Lung (tissue), 12 donors: ENCODE measurements around the gene FER1L5. TPM values are rescaled to one million over a fixed set of nuclear protein-coding genes. Genes with fewer than 3 reads are reported as not detected.
"Not testable (repeated sequence)": the region's sequence is repeated elsewhere in the genome, so short reads cannot be mapped to it uniquely, and the experiment has no call there.

Experiments used
- ATAC-seq: fragments of 200-7000 bp; cut with Tn5 transposase; one replicate; pipeline ENCODE4 v1.9.1; 2020; ENCODE audit warnings: moderate number of reproducible peaks; ENCODE audit not compliant: insufficient read depth, low FRiP score
- DNase-seq, 3 donors: peaks; one replicate each; pipeline ENCODE4 v3.0.0-alpha.2; 2013 to 2017
- H3K27ac ChIP-seq, 2 donors: one replicate each; pipeline ENCODE4 v1.5.1; 2013; ENCODE audit warnings: mild to moderate bottlenecking in 2 of 2, moderate library complexity in 2 of 2, control low read depth in 1 of 2, inconsistent platforms in 1 of 2, low read depth in 1 of 2, low read length in 1 of 2
- H3K27me3 ChIP-seq, 3 donors: one replicate each; pipeline ENCODE4 v1.5.1; 2013; ENCODE audit warnings: low read length in 2 of 3; ENCODE audit not compliant: control insufficient read depth in 3 of 3, insufficient read depth in 3 of 3
- H3K36me3 ChIP-seq, 4 donors: one replicate each; pipeline ENCODE4 v1.5.1; 2013; ENCODE audit warnings: low read length in 4 of 4, mild to moderate bottlenecking in 1 of 4, moderate library complexity in 1 of 4; ENCODE audit not compliant: control insufficient read depth in 4 of 4, insufficient read depth in 4 of 4
- H3K4me1 ChIP-seq, 5 donors: one replicate each; pipeline ENCODE4 v1.5.1; 2013; ENCODE audit warnings: low read length in 5 of 5, mild to moderate bottlenecking in 2 of 5, moderate library complexity in 1 of 5; ENCODE audit not compliant: control insufficient read depth in 5 of 5, insufficient read depth in 5 of 5
- H3K4me3 ChIP-seq: one replicate; pipeline ENCODE4 v1.5.1; 2013; ENCODE audit warnings: mild to moderate bottlenecking, control low read depth, moderate library complexity
- H3K9ac ChIP-seq, 2 donors: one replicate each; pipeline ENCODE4 v1.5.1; 2013; ENCODE audit warnings: low read length in 2 of 2, control low read depth in 1 of 2; ENCODE audit not compliant: insufficient read depth in 1 of 2
- H3K9me3 ChIP-seq, 4 donors: one replicate each; pipeline ENCODE4 v1.5.1; 2013; ENCODE audit warnings: low read length in 3 of 4, mild to moderate bottlenecking in 1 of 4, moderate library complexity in 1 of 4; ENCODE audit not compliant: control insufficient read depth in 4 of 4, insufficient read depth in 3 of 4
- WGBS, 2 donors: extraction: QIAGEN DNeasy Blood & Tissue Kit; methylation state at CpG; one replicate each; pipeline ENCODE4 v1.1.7; 2013; 5-methylcytosine and 5-hydroxymethylcytosine counted together
- polyA plus RNA-seq, 2 donors: library from polyadenylated mRNA; stranded (reverse); fragments of 200-250 nt; gene quantifications; one replicate each; pipeline ENCODE4 v1.2.1, GENCODE V29; 2013
- total RNA-seq, 2 donors: library from RNA; depleted of rRNA in 1 of 2; stranded (reverse); fragments of >200 nt in 1 of 2; gene quantifications; one replicate each; pipeline ENCODE4 v1.2.1, GENCODE V29; 2014 to 2021
- TF ChIP-seq, protein P1 (sequence below): IDR thresholded peaks from 2 replicates; pipeline ENCODE4 v1.5.1; 2012; ENCODE audit warnings: mild to moderate bottlenecking; ENCODE audit errors: control extremely low read depth, extremely low read depth
- donor health status: control.
- donor health status: control.
- donor health status: Bipolar disorder and iron deficiency.
- donor health status: healthy.
- donor health status: DM: yes; HTN: yes; CAD: no.

The FER1L5 gene
- total and polyA plus RNA-seq, 4 donors: 0.09 to 0.77 (median 0.40) TPM

DNA sequence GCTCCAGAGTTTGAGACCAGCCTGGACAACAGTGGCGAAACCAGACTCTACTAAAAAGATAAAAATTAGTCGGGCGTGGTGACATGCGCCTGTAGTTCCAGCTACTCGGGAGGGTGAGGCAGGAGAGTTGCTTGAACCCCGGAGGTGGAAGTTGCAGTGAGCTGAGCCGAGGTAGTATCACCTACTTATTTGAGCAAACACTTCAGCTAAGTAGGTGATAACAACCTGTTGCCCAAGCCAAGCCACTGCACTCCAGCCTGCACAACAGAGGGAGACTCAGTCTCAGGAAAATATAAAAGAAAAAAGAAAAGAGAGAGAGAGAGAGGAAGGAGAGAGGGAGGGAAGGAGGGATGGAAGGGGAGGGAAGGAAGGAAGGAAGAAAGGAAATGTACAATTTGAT, 21.3 kb downstream of the FER1L5 start:
- no peaks in the 10 kb centered on the region for H3K27me3 ChIP-seq
- H3K9ac ChIP-seq: no peak overlapping the region
- WGBS, 2 donors: 72 to 77% methylated on average over 7 of the region's 7 CpGs
- peak; percentile 30 for ATAC-seq
- TF ChIP-seq, protein P1, sequence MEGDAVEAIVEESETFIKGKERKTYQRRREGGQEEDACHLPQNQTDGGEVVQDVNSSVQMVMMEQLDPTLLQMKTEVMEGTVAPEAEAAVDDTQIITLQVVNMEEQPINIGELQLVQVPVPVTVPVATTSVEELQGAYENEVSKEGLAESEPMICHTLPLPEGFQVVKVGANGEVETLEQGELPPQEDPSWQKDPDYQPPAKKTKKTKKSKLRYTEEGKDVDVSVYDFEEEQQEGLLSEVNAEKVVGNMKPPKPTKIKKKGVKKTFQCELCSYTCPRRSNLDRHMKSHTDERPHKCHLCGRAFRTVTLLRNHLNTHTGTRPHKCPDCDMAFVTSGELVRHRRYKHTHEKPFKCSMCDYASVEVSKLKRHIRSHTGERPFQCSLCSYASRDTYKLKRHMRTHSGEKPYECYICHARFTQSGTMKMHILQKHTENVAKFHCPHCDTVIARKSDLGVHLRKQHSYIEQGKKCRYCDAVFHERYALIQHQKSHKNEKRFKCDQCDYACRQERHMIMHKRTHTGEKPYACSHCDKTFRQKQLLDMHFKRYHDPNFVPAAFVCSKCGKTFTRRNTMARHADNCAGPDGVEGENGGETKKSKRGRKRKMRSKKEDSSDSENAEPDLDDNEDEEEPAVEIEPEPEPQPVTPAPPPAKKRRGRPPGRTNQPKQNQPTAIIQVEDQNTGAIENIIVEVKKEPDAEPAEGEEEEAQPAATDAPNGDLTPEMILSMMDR: no peak
- peaks cover 0 to 4% (median 0%) of the 10 kb centered on the region in 5 donors for H3K4me1 ChIP-seq
- H3K36me3 ChIP-seq: no peaks in the 10 kb centered on the region
- no peak overlapping the region for H3K4me3 ChIP-seq
- peak in 1 of 3 donors; percentile 29 for DNase-seq
- peak overlapping the region in 1 of 2 donors; percentile 21 for H3K27ac ChIP-seq
- H3K9me3 ChIP-seq: peaks cover 0 to 2% (median 0%) of the 10 kb centered on the region in 4 donors

- Histone ChIP-seq H3K27me3 (no peaks in the 10 kb centered on the region), H3K27ac (peak overlapping the region; percentile 76), H3K9ac (no peak overlapping the region), H3K4me1 (peaks cover 0 to 4% (median 0%) of the 10 kb centered on the region in 5 donors), H3K9me3 (peaks cover 0 to 2% (median 0%) of the 10 kb centered on the region in 4 donors), H3K36me3 (no peaks in the 10 kb centered on the region), H3K4me3 (no peak overlapping the region)
- TF ChIP-seq, protein P1: no peak
- WGBS, 2 donors: 61 to 85% methylated on average over 3 of the region's 3 CpGs
- DNase-seq: no peak
- no peak for ATAC-seq
Observed at GRCh38 chr2:96664366-96664925, 21.9 kb downstream of the FER1L5 start.

GRCh38 chr2:96665083-96665569, 22.6 kb downstream of the FER1L5 start:
- DNase-seq (peak in 2 of 3 donors; percentile 31 to 69), ATAC-seq (peak; percentile 92)
- Histone ChIP-seq H3K9ac (no peak overlapping the region), H3K4me1 (peaks cover 0 to 4% (median 0%) of the 10 kb centered on the region in 5 donors), H3K36me3 (no peaks in the 10 kb centered on the region), H3K9me3 (peaks cover 0 to 2% (median 0%) of the 10 kb centered on the region in 4 donors), H3K27me3 (no peaks in the 10 kb centered on the region), H3K4me3 (no peak overlapping the region), H3K27ac (peak overlapping the region; percentile 76)
- WGBS, 2 donors: 43 to 49% methylated on average over 3 of the region's 3 CpGs
- TF ChIP-seq, protein P1: no peak

- not testable (repeated sequence) for H3K27me3 ChIP-seq, DNase-seq, H3K9me3 ChIP-seq, ATAC-seq, H3K36me3 ChIP-seq, H3K4me3 ChIP-seq, H3K9ac ChIP-seq, H3K4me1 ChIP-seq
- peak overlapping the region in 1 of 2 donors; percentile 43 for H3K27ac ChIP-seq
- 90 to 93% methylated on average over 3 of the region's 3 CpGs for WGBS, 2 donors
Observed at GRCh38 chr2:96665717-96666116, 23.2 kb downstream of the FER1L5 start.
